Umbilical cord (tissue), 2 donors: ENCODE results near the gene RAB30. TPM values are rescaled to one million over a fixed set of nuclear protein-coding genes. Genes with fewer than 3 reads are reported as not detected.
"Not testable (repeated sequence)": the region's sequence is repeated elsewhere in the genome, so short reads cannot be mapped to it uniquely, and the experiment has no call there.

ENCODE experiments used
- DNase-seq: peaks from one replicate; pipeline ENCODE4 v3.0.0-alpha.2; 2015; ENCODE audit warnings: low spot score
- total RNA-seq: library from RNA; depleted of rRNA; stranded (reverse); fragments of >200 nt; gene quantifications from one replicate; pipeline ENCODE4 v1.2.3, GENCODE V29; 2014; ENCODE audit warnings: low replicate concordance; ENCODE audit not compliant: insufficient read depth

RAB30 gene
- total RNA-seq, 1 donor from 2014 or later, result 12.3 TPM

DNA sequence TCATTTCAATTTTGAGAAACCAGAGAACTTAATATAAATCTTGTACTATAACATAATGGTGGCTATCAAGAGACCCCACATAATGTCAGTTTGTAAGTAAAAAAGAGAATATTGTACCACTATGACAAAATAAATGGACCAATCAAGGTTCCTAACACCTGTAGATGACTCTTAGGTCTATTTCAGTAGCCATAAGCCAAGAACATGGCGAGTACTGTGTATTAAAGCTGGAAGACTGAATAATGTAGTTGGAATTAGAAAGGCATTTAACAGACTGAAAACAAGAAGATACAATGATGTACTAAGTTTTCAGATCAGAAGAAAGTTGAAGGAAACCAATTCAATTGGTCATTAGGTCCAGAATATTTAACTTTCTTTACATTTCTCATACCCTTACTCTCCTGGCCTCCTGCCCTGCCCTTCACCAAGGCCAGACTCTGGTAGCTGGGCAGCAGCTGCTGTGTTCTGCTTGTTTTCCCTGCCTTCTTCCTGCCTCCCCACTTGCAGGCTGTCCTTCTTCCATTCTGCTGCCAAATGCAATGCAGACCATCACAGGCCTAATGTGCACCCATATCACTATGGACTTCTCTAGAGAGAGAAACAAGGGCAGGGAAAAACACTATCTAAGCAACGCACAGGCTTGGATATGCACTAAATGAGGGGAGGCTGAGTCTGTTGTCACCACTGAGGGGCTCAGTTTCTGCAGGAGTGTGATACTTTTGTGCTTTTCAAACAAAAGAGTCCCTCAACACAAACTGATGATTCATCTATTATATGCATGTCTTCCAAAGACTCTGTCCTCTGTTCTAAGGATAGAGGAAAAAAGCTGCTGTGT lies 60.1 kb downstream of the RAB30 start:
- no peak for DNase-seq

DNA sequence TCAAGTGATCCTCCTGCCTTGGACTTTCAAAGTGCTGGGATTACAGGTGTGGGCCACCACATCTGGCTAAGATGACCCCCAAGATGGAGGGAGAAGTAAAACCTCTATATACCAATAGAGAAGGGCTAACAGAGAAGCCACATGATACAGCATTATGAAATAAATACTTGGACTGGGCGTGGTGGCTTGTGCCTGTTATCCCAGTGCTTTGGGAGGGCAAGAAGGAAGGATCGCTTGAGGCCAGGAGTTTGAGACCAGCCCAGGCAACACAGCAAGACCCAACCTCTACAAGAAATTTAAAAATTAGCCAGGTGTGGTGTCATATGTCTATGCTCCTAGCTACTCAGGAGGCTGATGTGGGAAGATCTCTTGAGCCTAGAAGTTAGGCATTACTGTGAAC lies 61.7 kb downstream of the RAB30 start:
- DNase-seq, result no peak

DNA sequence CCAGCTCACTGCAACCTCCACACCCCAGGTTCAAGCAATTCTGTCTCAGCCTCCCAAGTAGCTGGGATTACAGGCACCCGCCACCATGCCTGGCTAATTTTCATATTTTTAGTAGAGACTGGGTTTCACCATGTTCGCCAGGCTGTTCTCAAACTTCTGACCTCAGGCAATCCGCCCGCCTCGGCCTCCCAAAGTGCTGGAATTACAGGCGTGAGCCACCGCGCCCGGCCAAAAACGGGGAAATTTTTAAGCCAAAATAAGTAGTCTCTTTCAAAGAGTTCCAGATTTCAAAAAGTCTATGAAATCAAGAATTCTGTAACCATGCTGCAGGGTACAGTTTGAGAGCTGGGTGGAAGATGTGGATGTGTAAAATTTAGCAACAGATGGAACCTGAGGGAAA lies 62.6 kb downstream of the RAB30 start:
- not testable (repeated sequence) for DNase-seq

DNA sequence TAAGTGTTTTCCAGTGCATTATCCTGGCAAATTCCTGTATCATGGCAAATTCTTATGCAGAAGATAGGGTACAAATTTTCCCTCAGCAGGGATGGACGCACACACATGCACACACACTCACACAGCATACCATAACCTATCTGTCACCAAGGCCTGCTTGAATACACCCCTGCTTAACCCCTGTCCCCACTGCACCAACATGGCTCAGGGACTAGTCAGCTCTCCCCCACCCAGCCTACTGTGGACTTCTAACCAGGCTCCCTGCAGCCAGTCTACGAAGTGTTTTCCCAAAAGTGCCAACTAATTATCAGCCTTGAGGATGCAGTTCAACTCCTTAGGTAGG lies 63.1 kb downstream of the RAB30 start:
- no peak for DNase-seq

DNA sequence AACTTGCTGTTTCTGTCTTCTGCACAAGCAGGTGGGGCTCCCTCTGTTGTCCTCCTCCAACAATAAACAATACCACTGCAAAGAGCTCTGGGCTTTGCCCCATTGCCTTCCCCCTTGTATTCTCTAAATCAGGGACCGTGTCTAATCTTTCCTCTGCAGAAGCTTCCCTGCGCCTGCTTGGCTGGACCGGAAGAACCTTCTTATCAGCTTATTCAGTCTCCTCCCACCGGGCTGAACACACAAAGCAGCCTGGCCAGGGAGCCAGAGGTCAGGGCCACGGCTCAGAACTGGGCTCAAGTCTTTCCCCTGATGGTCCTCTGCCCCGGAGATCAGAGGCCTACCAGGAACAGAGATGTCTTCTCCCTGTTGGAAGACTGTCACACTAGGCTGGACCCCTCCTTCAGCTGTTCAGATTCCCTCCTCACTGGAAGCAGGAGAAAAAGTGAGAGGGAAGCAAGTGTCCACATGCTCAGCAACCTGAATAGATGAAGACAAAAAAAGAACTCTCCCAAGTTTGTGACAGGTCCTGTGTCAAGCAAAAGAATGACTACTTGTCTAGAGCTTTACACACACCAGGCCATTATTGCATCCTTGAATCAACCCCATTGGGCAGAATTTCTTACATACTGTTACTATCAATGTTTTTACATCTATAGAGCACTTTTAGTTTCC lies 63.7 kb downstream of the RAB30 start:
- DNase-seq, result peak; percentile 67

DNA sequence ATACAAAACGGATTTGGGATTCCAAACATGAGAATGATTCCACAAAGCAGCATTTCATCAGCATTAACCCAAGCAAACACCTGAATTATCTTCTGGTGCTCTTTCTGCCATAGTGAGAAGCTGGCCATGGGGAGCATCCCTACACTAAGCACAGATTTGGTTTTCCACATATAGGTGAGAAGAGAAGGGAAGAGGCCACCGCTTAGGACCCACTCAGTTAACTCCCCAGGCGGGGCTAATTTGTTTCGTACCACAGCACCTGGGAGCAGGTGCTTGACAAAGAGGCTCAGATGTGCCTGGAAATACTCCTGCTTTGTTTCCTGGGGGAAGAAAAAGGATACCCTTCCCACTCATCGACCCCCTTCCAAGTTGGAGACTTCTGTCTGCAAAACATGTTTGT lies 64.2 kb downstream of the RAB30 start:
- no peak for DNase-seq

DNA sequence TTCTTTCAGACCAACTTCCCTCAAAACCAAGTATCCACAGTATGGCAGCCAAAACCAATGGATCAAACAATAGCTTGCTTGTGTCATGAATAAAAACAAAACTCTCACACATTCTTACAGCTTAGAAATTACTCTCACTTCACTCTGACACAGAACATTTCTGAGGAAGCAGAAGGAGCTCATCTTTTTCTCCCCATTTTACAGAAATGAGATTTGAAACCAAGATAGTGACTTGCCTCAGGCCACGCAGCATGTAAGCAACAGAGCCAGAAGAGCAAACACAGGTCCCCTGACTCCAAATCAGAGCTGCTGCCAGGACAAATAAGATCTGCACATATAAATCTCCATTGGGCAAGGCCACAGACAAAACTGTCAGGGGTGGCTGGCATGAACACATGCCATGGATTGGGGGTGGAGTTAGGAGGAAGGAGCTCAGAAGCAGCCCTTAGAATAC lies 64.8 kb downstream of the RAB30 start:
- no peak for DNase-seq

DNA sequence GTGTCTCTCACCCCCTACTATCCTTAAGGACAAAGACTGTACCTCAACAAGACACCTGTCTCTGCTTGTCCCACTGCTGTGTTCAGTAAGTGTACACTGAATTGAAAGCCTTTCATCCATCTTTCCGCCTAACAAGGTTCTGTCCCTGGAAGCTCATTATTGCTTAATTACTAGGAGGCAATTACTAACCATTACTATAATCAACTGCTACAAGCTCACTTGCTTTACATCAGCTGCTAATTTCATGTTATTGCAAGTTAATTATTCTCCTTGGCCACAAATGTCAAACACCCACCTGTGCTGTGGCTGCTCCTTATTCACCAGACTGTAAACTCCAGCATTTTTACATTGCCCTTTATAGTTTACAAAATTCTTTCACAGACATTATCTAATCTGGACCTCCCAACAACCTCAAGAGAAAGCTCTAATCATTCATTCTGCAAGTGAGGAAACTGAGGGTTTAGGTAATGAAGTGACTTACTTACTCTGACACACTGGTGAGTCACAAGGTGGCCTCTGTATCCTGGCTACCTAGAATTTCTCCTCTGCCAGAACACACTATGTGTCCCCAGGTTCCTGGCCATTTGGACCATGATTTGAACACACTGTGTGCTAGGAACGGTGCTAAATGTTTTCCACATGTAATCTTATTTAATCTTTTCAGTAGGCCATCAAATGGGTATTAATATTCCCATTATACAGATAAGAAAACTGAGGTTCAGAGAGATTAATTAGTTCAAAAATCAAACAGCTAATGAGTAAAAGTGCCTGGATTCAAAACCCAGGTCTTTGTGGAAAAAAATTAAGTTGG lies 66.7 kb downstream of the RAB30 start:
- DNase-seq, result no peak

DNA sequence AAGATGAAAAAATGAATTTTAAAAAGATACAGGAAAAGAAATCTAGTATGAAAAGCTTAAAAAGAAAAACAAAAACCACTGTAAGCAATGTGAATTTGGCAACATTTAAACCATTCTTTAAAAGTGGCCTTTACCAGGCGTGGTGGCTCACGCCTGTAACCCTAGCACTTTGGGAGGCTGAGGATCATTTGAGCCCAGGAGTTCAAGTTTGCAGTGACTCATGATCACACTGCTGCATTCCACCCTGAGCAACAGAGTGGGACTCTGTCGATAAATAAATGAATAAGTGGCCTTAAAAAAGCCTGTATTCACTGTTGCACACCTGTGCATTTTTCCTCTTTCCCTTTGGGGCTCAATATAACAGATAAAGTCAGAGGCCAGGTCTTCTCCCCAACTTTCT lies 69.2 kb downstream of the RAB30 start:
- no peak for DNase-seq

DNA sequence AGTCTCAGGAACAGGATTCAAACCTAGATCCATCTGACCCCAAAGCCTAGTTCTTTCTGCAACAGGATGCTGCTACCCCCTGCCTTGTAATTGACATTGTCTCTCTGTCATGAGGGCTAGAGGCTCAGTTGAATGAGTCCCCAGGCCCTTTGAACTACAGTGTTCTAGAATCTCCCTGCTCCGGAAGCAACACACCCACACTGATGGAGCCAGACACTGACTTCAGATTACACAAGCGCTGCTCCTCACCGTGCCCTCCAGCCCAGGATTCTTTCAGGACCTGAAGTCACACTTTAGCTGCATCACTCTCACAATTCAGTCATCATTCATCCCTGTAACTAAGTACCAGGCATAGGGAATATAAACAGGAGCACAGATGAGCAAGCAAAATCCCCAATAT lies 69.6 kb downstream of the RAB30 start:
- no peak for DNase-seq

DNA sequence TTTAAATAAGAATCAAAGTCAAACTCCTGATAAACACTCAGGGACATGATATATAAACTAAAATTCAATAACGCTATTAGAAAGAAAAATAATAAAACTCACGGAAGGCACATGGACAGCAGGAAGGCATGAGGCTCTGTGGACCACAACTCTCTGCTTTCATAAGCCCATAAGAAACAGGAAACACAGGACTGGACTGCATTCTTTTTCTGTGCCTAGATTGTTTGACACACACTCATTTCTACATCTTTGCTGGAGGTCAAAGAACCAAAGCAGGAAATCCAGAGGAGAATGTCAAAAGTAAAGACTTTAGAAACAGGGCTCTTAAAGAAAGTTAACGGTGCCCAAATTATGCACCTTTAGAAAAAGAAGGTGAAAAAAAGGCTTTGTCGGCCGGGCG lies 71.3 kb downstream of the RAB30 start:
- DNase-seq, result no peak

DNA sequence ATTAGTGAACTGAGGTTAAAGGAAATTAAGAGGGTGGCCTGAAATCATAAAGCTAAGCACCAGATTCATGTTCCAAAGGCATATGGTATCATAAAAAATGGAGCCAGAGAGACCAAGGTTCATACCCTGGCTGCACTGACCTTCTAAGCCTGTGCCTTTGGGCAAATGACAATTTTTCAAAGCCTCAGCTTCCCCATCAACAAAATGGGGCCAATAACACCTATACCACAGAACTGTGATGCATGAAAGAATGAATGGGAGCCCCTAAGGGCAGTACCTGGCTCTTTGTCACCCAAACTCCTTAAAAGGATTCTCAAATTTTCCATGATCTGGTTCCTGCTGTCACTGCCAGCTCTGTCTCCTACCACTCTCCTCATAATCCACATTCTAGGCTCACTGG lies 72.5 kb downstream of the RAB30 start:
- DNase-seq, result no peak

DNA sequence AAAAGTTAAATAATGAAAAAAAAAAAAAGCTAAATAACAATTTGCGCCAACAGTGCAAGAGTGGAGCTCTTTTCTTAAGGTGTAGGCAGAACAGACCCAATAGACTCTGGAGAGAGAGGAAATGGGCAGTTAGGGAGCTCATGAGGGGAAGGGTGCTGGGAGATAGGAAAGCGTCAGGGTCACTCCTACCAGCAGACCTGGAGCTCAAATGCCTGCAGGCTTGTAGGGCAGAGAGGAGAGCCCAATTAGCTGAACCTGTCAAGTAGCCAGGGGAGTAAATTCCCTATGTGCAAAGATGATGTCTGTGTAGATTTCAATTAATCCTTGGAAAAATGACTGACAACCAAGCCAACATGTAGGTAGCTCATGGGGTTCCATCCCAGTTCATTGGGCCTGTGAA lies 73.0 kb downstream of the RAB30 start:
- DNase-seq, result no peak

DNA sequence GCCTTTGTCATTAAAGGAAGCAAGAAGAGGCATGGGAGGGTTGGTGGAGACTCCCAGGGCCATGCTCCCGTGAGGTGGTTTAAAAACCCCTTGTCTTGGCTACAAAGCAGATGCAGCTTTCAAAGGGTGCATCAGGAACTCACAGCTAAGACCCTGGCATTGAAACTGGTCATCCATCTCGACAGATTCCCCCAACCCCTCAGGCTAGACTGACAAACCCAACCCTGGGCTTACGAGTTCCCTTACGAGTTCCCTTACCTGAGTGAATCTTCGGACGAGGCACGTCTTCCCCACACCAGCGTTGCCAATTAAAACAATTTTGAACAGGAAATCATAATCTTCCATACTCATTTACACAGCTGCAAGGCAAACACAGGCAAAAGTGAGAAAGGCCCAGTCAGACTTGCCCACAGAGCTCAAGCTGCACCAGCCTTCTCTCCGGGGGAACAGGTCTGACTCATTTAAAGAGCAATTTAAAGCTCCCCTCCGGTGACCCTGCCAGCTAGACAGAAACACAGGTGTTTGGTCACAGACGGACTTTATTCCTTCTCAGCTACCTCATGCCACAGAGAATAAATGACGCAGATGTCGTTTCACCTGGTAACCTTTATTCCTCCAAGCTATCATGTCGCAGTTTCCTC lies 74.6 kb downstream of the RAB30 start:
- no peak for DNase-seq

DNA sequence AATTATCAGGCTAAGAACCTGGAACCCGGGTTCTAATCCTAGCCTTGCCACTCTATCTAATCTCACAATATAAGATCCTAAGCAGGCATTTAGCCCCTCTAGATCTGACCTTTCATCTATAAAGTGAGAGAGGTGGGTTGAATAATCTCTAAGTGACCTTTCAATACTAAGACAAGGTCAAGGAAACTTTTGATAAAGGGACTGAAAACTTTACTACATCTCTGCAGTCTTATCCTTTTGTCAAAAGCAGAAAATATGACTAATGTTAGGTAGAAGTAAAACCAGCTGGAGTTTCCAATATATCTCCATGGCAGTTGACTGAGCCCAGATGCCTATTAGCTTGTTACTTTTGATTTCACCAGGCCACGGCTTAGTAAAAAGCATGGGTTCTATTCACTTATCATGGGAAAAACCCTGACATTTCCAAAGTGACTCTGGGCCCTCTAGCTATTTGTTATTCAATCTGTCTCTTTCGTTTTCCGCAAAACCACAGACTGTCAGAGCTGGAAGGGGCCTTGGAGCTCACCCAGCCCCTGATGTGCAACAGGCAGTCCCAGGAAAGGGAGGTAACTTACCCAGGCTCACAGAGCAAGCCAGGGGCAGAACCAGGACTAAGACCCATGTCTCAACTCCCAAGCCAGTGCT lies 75.8 kb downstream of the RAB30 start:
- DNase-seq, result no peak

DNA sequence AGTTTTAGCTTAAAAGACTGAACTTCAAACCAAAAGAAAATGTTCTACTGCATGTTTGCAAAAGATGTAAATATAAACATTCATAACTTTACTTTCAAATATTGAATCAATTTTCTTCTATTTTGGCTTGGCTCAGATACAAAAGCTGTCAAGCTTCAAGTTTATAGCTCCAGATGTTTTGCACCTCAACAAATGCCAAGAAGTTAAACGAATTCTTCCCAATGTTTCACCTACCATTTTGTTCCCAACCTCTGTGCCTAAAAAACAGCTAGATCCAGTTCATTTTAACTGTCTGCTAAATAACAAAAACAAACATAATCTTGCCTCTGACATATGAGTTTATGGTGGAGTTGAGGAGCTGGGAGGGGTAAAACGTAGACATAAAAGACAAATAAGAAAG lies 76.5 kb downstream of the RAB30 start:
- DNase-seq, result no peak

DNA sequence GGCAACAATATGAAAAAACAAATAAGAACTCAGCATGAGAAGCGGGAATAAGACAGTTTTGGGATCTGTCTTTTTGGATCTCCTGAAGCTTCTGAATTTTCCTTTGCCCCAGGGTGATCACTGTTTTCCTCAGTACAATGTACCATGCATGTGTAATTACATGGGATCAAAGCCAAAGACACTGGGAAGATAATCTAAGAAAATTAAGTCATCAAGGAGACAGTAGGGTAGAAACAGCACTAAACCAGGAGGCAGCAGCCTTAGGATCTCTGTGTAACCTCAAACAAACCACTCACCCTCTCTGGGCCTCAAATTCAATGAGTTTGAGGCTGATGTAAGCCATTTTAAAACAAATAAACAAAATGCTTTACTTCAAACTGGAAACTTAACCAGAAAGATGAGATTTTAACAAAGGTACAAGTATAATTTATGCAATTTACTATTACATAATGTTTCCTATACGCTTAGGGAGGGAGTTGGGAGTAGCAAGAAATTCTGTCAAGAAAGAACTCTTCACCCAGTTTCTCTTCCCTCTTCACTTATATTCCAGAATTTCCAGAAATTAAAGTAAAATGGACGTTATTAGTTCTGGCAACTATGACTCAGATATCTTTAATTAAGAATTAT lies 77.0 kb downstream of the RAB30 start:
- no peak for DNase-seq

DNA sequence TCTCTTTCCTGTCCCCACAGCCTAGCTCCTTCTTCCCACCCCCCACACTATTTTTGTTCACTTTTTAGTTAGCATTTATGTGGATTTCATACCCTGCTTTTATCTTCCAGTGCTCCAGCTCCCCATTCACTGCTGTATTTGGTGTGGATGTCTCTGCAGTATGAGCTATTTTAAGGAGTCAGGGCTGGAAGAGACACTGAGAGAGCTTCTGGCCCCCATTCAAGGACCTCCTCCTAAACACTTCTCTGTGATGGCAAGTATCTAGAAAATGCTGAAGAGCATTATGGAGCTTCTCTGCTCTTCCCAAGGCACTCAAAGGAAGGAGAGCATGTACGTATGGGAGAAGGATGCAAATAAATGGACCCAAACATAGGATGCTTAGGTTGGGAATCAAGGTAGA lies 79.5 kb downstream of the RAB30 start:
- peak; percentile 52 for DNase-seq

DNA sequence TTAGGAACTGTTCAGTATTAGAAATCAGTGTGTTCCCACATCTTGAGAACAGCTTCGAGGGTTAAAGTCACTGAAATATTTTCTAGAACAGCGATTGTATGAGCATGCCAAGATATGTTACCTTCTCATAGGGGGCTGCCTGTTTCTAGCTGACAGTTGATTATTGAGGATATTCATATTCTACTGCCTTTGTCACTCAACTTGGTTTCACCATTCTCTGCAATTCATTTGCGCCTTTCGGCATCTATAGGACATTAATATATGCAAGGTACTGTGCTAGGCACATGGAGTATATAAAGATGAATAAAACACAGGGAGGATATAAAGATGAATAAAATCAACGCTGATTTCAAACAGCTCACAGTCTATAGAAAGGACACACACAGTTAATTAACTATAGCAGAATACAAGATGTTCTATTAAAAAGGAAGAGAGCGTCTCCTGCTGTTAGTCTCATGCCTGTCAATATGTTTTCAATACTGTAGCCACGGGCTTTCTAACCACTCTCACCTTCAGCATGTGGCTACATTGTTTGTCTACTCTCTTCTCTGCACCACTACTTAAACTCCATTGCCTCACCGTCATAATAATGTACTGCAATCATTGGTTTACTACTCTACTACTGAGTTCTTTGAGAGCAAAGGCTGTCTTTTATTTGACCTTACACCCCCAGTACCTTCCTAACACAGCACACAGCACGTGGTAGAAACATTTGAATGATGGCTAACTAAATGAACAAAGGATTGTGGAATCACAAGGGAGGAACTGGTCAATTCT lies 81.9 kb downstream of the RAB30 start:
- DNase-seq, result no peak

DNA sequence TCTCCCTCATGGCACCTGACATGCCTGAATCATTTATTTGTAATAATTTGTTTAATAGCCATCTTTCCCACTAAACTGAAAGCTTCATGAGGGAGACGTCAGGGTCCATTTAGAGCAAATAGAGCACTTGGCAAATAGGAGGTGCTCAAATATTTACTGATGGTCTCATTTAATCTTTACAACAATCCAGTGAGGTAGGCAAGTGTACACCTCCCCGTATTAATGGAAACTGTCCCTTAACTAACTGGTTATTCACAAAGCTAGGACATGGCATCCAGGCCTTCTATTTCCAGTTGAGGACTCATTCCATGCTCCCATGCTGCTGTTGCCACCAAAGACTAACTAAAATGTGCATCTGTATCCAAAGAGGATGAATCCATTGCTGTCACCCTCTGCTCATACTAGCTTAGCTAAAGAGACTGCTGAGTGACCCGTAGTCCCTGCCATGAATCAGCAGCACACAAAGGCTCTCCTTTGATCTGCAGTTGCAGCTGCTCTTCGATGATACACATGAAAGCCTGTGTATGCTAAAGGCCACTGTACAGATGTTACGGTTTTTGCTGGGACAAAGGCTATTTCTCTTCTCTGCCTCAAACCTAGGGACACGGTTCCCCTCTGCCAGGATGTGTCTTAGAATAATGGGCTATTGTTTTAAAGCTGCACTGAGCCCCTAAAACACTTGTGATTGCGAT lies 82.6 kb downstream of the RAB30 start:
- DNase-seq, result no peak
